B cell (primary cell): ENCODE measurements around the gene CLCF1. TPM values are rescaled to one million over a fixed set of nuclear protein-coding genes. Genes with fewer than 3 reads are reported as not detected.

ENCODE experiments used
- ATAC-seq: fragments of 200-7000 bp; cut with Tn5 transposase; one replicate; pipeline ENCODE4 v1.10.0; 2021; ENCODE audit warnings: low read depth, mild to moderate bottlenecking, moderate number of reproducible peaks, moderate library complexity
- CTCF ChIA-PET: fragments of 350-600 bp; sonication (Branson Sonifier 250); formaldehyde crosslinking; loops from one replicate; lab custom pipeline; 2021; ENCODE audit warnings: antibody characterized with exemption, inconsistent platforms; lab: Charles Lee
- POLR2A ChIA-PET: fragments of 350-600 bp; sonication (Branson Sonifier 250); formaldehyde crosslinking; loops from one replicate; lab custom pipeline; 2021; ENCODE audit warnings: antibody characterized with exemption; lab: Charles Lee
- DNase-seq: peaks from one replicate; pipeline ENCODE4 v3.0.0; 2013
- H2AFZ ChIP-seq: 2 replicates; pipeline ENCODE4 v1.6.1; 2012; ENCODE audit warnings: mild to moderate bottlenecking, low read depth, low read length; ENCODE audit not compliant: insufficient read depth, poor library complexity, severe bottlenecking
- H3K27ac ChIP-seq, 2 donors: 1 replicate in 1 of 2; 2 replicates in 1 of 2; pipeline ENCODE4 v1.5.1; 2012 to 2013; ENCODE audit warnings: low read length in 2 of 2, mild to moderate bottlenecking in 2 of 2, moderate library complexity in 1 of 2
- H3K27me3 ChIP-seq, 4 experiments: fragments of 200-600 bp in 1 of 4; sonication (generic) in 1 of 4; replicated peaks in 1 of 4; 1 replicate in 2 of 4; 2 replicates in 2 of 4; pipeline versions ENCODE4 v1.6.1 to v1.7.0; 2013 to 2016; ENCODE audit warnings: low read length in 3 of 4, mild to moderate bottlenecking in 2 of 4, mixed read lengths in 1 of 4, moderate library complexity in 1 of 4; ENCODE audit not compliant: insufficient read depth in 4 of 4, control insufficient read depth in 3 of 4; ENCODE audit errors: control extremely low read depth in 1 of 4
- H3K36me3 ChIP-seq, 2 experiments: replicated peaks in 1 of 2; 1 replicate in 1 of 2; 2 replicates in 1 of 2; pipeline versions ENCODE4 v1.6.1 to v1.7.1; 2013; ENCODE audit warnings: low read length in 1 of 2; ENCODE audit not compliant: insufficient read depth in 2 of 2, control insufficient read depth in 1 of 2; ENCODE audit errors: control extremely low read depth in 1 of 2, extremely low read depth in 1 of 2
- H3K4me1 ChIP-seq, 2 donors: fragments of 200-600 bp in 1 of 2; sonication (generic) in 1 of 2; 1 replicate in 1 of 2; 2 replicates in 1 of 2; pipeline versions ENCODE4 v1.5.1 to v1.6.1; 2013 to 2017; ENCODE audit warnings: low read length in 2 of 2; ENCODE audit not compliant: control insufficient read depth in 2 of 2, insufficient read depth in 2 of 2
- H3K4me2 ChIP-seq: replicated peaks from 2 replicates; pipeline ENCODE3; 2012; ENCODE audit warnings: mild to moderate bottlenecking, low read depth, low read length; ENCODE audit not compliant: poor library complexity, severe bottlenecking
- H3K4me3 ChIP-seq, 5 experiments: fragments of 200-600 bp in 1 of 5; sonication (generic) in 1 of 5; 1 replicate in 3 of 5; 2 replicates in 2 of 5; pipeline versions ENCODE4 v1.5.1 to v1.7.0; 2011 to 2016; ENCODE audit warnings: low read length in 4 of 5, mild to moderate bottlenecking in 4 of 5, low read depth in 2 of 5, control low read depth in 1 of 5, moderate library complexity in 1 of 5; ENCODE audit not compliant: insufficient read depth in 1 of 5; ENCODE audit errors: control extremely low read depth in 1 of 5, extremely low read depth in 1 of 5
- H3K79me2 ChIP-seq: fragments of 200-600 bp; sonication (generic); one replicate; pipeline ENCODE4 v1.6.0; 2016; ENCODE audit warnings: low read length; ENCODE audit not compliant: control insufficient read depth, insufficient read depth
- H3K9ac ChIP-seq: fragments of 200-600 bp; sonication (generic); 2 replicates; pipeline ENCODE4 v1.6.1; 2017; ENCODE audit warnings: mild to moderate bottlenecking, low read length, moderate library complexity
- H3K9me3 ChIP-seq, 3 donors: one replicate each; pipeline versions ENCODE4 v1.6.1 to v1.7.1; 2013; ENCODE audit warnings: low read length in 2 of 3; ENCODE audit not compliant: control insufficient read depth in 2 of 3, insufficient read depth in 1 of 3; ENCODE audit errors: control extremely low read depth in 1 of 3
- H4K20me1 ChIP-seq: 2 replicates; pipeline ENCODE4 v1.6.0; 2012; ENCODE audit warnings: mild to moderate bottlenecking, low read length; ENCODE audit not compliant: insufficient read depth, control insufficient read depth, poor library complexity, severe bottlenecking
- H3K27ac Mint-ChIP-seq: one replicate; pipeline ENCODE4 v1.8.0; 2021; ENCODE audit warnings: mixed read lengths
- H3K27me3 Mint-ChIP-seq: one replicate; pipeline ENCODE4 v1.8.0; 2021; ENCODE audit warnings: mixed read lengths
- H3K4me1 Mint-ChIP-seq: one replicate; pipeline ENCODE4 v1.8.0; 2021; ENCODE audit warnings: mixed read lengths
- H3K4me3 Mint-ChIP-seq: one replicate; pipeline ENCODE4 v1.8.0; 2021; ENCODE audit warnings: mixed read lengths
- H3K9me3 Mint-ChIP-seq: one replicate; pipeline ENCODE4 v1.8.0; 2022; ENCODE audit warnings: mixed read lengths; ENCODE audit not compliant: insufficient read depth
- CTCF ChIP-seq: fragments of 200-600 bp; IDR thresholded peaks from one replicate; pipeline ENCODE4 v1.8.0; 2022; ENCODE audit warnings: antibody characterized with exemption, mild to moderate bottlenecking
- EZH2 ChIP-seq: IDR thresholded peaks from 2 replicates; pipeline ENCODE4 v1.6.1; 2012; ENCODE audit warnings: borderline replicate concordance, low read depth, mild to moderate bottlenecking, moderate library complexity, low read length; ENCODE audit not compliant: insufficient read depth, poor library complexity, severe bottlenecking
- WGBS: methylation state at CpG from one replicate; pipeline ENCODE4 v1.1.5; 2013; ENCODE audit warnings: missing lambda C conversion rate; ENCODE audit not compliant: insufficient coverage; 5-methylcytosine and 5-hydroxymethylcytosine counted together
- intact Hi-C: fragments of 100-400 bp; cut with micrococcal nuclease; formaldehyde crosslinking; loops from one replicate; pipeline ENCODE4 v1.10.0; 2022
- polyA plus RNA-seq: library from polyadenylated mRNA; depleted of rRNA; stranded (reverse); fragments of >200 nt; gene quantifications from 2 replicates; pipeline ENCODE4 v1.2.3, GENCODE V29; 2012
- total RNA-seq, 2 donors: library from RNA; stranded (reverse); fragments of 120-200 nt in 1 of 2; gene quantifications; 1 replicate in 1 of 2; 2 replicates in 1 of 2; pipeline versions ENCODE4 v1.2.3 to v1.2.4, GENCODE V29; 2013 to 2022

CLCF1 gene
- total and polyA plus RNA-seq, 2 donors (not counting 1 experiment from before 2014, with no cell fraction given) = 29.1 to 44.6 TPM

DNA sequence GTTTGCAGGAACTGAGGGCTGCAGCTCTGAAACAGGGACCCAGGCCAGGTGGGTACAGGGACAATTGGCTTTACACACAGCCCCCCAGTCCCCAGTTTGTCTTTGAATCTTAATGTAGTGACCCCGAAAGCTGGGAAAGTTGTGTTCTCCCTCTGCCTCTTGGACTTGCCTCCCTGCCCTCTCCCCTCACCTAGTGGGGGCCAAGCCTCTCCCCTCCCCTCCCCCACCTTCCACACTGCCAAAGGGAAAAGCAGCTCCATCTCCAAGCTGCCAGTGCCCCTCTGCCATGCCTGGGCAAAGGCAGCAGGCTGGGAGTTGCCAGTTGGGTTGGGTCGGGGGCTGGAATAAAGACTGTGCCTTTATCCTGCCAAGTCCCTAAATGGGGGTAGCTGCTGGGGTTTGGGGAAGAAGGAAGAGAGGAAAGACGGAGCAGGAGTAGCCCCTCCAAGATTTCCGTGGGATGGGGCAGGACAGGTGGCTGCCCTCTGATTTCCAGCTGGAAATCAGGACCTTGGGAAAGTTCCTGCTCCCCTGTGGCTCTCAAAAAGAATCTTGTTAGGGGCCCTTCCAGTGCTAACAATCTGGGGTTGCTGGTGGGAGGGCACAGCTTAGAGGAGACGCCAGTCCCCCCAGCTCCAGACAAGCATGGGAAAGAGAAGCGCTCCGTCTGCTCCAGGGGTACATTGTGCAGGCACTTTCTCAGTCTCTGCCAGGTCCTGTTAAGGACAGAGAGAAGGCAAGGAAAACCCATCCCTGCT is 2.8 kb upstream of the CLCF1 start:
- Histone ChIP-seq H3K9me3 (no peaks in the 10 kb centered on the region), H3K27me3 (no peaks in the 10 kb centered on the region), H3K27ac (no peak overlapping the region), H3K4me1 (peaks cover 29 to 36% of the 10 kb centered on the region in 2 donors), H3K4me3 (no peak overlapping the region), H4K20me1 (peaks cover 11% of the 10 kb centered on the region), H3K79me2 (peaks cover 20% of the 10 kb centered on the region), H2AFZ (no peak overlapping the region), H3K4me2 (no peak overlapping the region), H3K36me3 (no peaks in the 10 kb centered on the region), H3K9ac (no peak overlapping the region)
- Mint-ChIP-seq H3K27ac (peak overlapping the region; percentile 64), H3K4me1 (peaks cover 37% of the 10 kb centered on the region), H3K9me3 (no peaks in the 10 kb centered on the region), H3K27me3 (no peaks in the 10 kb centered on the region), H3K4me3 (no peak overlapping the region)
- ATAC-seq (no peak), DNase-seq (no peak)
- intact Hi-C loops = no loop called here
- ChIA-PET CTCF (interaction anchor here (1.0 to 42.2 kb wide), 4 partner anchors 10 to 91 kb away, joined by 3 to 2379 read pairs (median 13); partner anchors contain the start of genes CLCF1 and POLD4), POLR2A (interaction anchor here (0.6 to 14.2 kb wide), 4 partner anchors 21 to 53 kb away, joined by 3 to 323 read pairs (median 4); partner anchors contain the start of gene POLD4)
- TF ChIP-seq EZH2 = no peak
- no peak for TF ChIP-seq CTCF
- WGBS = 98% methylated on average over 7 of the region's 7 CpGs
